ENCODE data around the gene NTN4. TPM values are rescaled to one million over a fixed set of nuclear protein-coding genes. Genes with fewer than 3 reads are reported as not detected.

NTN4 gene
- total RNA-seq, 1 donor from 2014 or later, result not detected

- Mint-ChIP-seq H3K9me3 (no peaks in the 10 kb centered on the region), H3K27me3 (ENCODE audit: low read depth) (peaks cover 3% of the 10 kb centered on the region), H3K27ac (no peak overlapping the region), H3K36me3 (ENCODE audit: low read depth) (no peaks in the 10 kb centered on the region), H3K4me1 (ENCODE audit: low read depth) (peaks cover 3% of the 10 kb centered on the region), H3K4me3 (ENCODE audit: low read depth) (no peak overlapping the region)
- intact Hi-C loops (cut with micrococcal nuclease), result no loop called here
- no peak for DNase-seq (ENCODE audit: low spot score)
These were observed 178.8 kb downstream of the NTN4 start for GRCh38 chr12:95611676-95612309.

DNA sequence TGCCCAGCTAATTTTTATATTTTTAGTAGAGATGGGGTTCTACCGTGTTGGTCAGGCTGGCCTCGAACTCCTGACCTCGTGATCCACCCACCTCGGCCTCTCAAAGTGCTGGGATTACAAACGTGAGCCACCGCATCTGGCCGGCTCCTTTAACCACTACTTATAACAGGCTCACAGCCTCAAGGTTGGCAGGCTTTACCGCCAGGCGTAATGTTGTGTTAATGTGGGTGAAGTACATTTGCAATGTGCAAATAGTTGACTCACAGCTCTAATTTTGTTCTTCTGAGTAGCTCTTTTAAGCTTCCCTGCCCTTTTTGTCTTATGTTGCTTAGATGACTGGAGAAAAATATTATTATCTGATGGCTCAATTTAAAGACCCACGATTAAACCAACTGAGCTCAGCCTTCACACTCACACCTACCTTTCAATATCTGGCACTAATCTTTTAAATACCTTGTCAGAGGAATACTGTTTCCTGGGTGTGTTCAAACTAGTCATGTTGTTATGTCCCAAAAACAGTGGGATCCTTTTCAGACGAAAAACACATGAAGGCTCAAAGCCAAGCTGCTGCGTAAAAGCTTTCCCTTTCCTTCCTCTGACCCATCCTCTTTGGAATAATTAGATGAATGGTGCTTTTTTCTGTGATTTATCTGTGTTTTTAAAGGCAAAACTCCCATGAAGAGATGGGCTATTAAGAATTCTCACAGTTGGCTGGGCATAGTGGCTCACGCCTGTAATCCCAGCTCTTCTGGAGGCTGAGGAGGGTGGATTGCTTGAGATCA lies 182.1 kb downstream of the NTN4 start:
- Mint-ChIP-seq H3K27me3 (ENCODE audit: low read depth) (peaks cover 3% of the 10 kb centered on the region), H3K4me1 (ENCODE audit: low read depth) (peaks cover 3% of the 10 kb centered on the region), H3K9me3 (no peaks in the 10 kb centered on the region), H3K36me3 (ENCODE audit: low read depth) (no peaks in the 10 kb centered on the region), H3K27ac (no peak overlapping the region), H3K4me3 (ENCODE audit: low read depth) (no peak overlapping the region)
- intact Hi-C loops (cut with micrococcal nuclease), result no loop called here
- no peak for DNase-seq (ENCODE audit: low spot score)

Other genes with a start within 250 kb of the NTN4 start
- gene USP44, start 239.3 kb downstream of the NTN4 start, total RNA-seq, result 4.3 and 5.7 TPM in 2 replicates
- gene SNRPF, start 68.2 kb upstream of the NTN4 start, total RNA-seq, result 65.8 and 77.2 TPM in 2 replicates
- 0.07 TPM in 1 of 2 replicates, not detected in the other for gene CCDC38, start 151.8 kb upstream of the NTN4 start, total RNA-seq
- gene AMDHD1, start 152.6 kb upstream of the NTN4 start, total RNA-seq, result 0.30 and 0.97 TPM in 2 replicates
- 0.30 and 0.57 TPM in 2 replicates for gene HAL, start 205.6 kb upstream of the NTN4 start, total RNA-seq
- gene LTA4H, start 244.8 kb upstream of the NTN4 start, total RNA-seq, result 63.6 and 65.2 TPM in 2 replicates